KMS-11 (cell line): ENCODE measurements around the gene CLN6.
A peak's percentile ranks its signal among the peaks of the same experiment; 100 is the strongest.

Source experiments
- H2AFZ ChIP-seq: fragments of 200-600 bp; sonication (generic); 2 replicates; pipeline ENCODE4 v1.6.1; 2016; ENCODE audit warnings: antibody characterized with exemption, mixed run types, low read depth
- H3K27ac ChIP-seq: fragments of 200-600 bp; sonication (generic); 2 replicates; pipeline ENCODE4 v1.6.1; 2016; ENCODE audit warnings: mild to moderate bottlenecking, mixed run types
- H3K27me3 ChIP-seq: fragments of 200-600 bp; sonication (generic); 2 replicates; pipeline ENCODE4 v1.6.1; 2017; ENCODE audit warnings: mild to moderate bottlenecking, low read depth, mixed run types, moderate library complexity; ENCODE audit not compliant: insufficient read depth
- H3K36me3 ChIP-seq: fragments of 200-600 bp; sonication (generic); 2 replicates; pipeline ENCODE4 v1.6.1; 2017; ENCODE audit warnings: mild to moderate bottlenecking, mixed run types; ENCODE audit not compliant: insufficient read depth
- H3K4me1 ChIP-seq: fragments of 200-600 bp; sonication (generic); 2 replicates; pipeline ENCODE4 v1.6.1; 2016; ENCODE audit warnings: mild to moderate bottlenecking, low read depth, mixed run types; ENCODE audit not compliant: poor library complexity, severe bottlenecking
- H3K4me2 ChIP-seq: fragments of 200-600 bp; sonication (generic); 2 replicates; pipeline ENCODE4 v1.7.0; 2016; ENCODE audit warnings: mild to moderate bottlenecking, mixed run types
- H3K4me3 ChIP-seq: fragments of 200-600 bp; sonication (generic); IDR thresholded peaks from 2 replicates; pipeline ENCODE4 v1.6.1; 2017; ENCODE audit warnings: low read depth, low read length, mixed read lengths; ENCODE audit not compliant: insufficient read depth
- H3K79me2 ChIP-seq: fragments of 200-600 bp; sonication (generic); 2 replicates; pipeline ENCODE4 v1.6.1; 2016; ENCODE audit warnings: low read depth, mixed run types; ENCODE audit not compliant: insufficient read depth
- H3K9ac ChIP-seq: fragments of 200-600 bp; sonication (generic); 2 replicates; pipeline ENCODE4 v1.6.1; 2016; ENCODE audit warnings: mild to moderate bottlenecking, mixed run types
- H4K20me1 ChIP-seq: fragments of 200-600 bp; sonication (generic); 2 replicates; pipeline ENCODE4 v1.6.1; 2016; ENCODE audit warnings: mild to moderate bottlenecking, mixed run types; ENCODE audit not compliant: insufficient read depth
- CTCF ChIP-seq: fragments of 200-600 bp; sonication (generic); conservative IDR thresholded peaks from 2 replicates; pipeline ENCODE4 v1.6.1; 2017; ENCODE audit warnings: low read depth, mild to moderate bottlenecking, antibody characterized with exemption, low read length, moderate library complexity, mixed read lengths

The CLN6 gene

GRCh38 chr15:68252925-68253534 is 23.5 kb upstream of the CLN6 start:
- Histone ChIP-seq H3K4me3 (no peak overlapping the region), H3K36me3 (no peaks in the 10 kb centered on the region), H3K79me2 (no peaks in the 10 kb centered on the region), H3K27ac (no peak overlapping the region), H3K4me2 (no peak overlapping the region), H4K20me1 (no peaks in the 10 kb centered on the region), H3K4me1 (peaks cover 4% of the 10 kb centered on the region), H3K9ac (no peak overlapping the region), H3K27me3 (no peaks in the 10 kb centered on the region), H2AFZ (no peak overlapping the region)
- TF ChIP-seq CTCF: peak; percentile 76

GRCh38 chr15:68249058-68249713 is 19.7 kb upstream of the CLN6 start:
- Histone ChIP-seq H3K9ac (no peak overlapping the region), H3K79me2 (no peaks in the 10 kb centered on the region), H3K27me3 (no peaks in the 10 kb centered on the region), H3K4me1 (peaks cover 4% of the 10 kb centered on the region), H4K20me1 (no peaks in the 10 kb centered on the region), H3K4me2 (no peak overlapping the region), H3K36me3 (no peaks in the 10 kb centered on the region), H3K27ac (no peak overlapping the region), H2AFZ (no peak overlapping the region), H3K4me3 (no peak overlapping the region)
- TF ChIP-seq CTCF: no peak

GRCh38 chr15:68244235-68244634 is 14.7 kb upstream of the CLN6 start:
- H3K4me1 ChIP-seq: peaks cover 4% of the 10 kb centered on the region
- no peaks in the 10 kb centered on the region for H4K20me1 ChIP-seq
- no peak overlapping the region for H2AFZ ChIP-seq
- no peaks in the 10 kb centered on the region for H3K36me3 ChIP-seq
- H3K9ac ChIP-seq: no peak overlapping the region
- no peak overlapping the region for H3K4me3 ChIP-seq
- no peak overlapping the region for H3K27ac ChIP-seq
- H3K79me2 ChIP-seq: no peaks in the 10 kb centered on the region
- no peak overlapping the region for H3K4me2 ChIP-seq
- no peaks in the 10 kb centered on the region for H3K27me3 ChIP-seq
- TF ChIP-seq CTCF: no peak

- H2AFZ ChIP-seq: no peak overlapping the region
- no peaks in the 10 kb centered on the region for H3K27me3 ChIP-seq
- no peak for TF ChIP-seq CTCF
These were observed 11.8 kb upstream of the CLN6 start for GRCh38 chr15:68241088-68241935.

More at GRCh38 chr15:68241088-68241935, 11.8 kb upstream of the CLN6 start:
- Histone ChIP-seq H3K79me2 (no peaks in the 10 kb centered on the region), H3K9ac (no peak overlapping the region), H3K4me2 (no peak overlapping the region), H4K20me1 (no peaks in the 10 kb centered on the region), H3K4me1 (peaks cover 23% of the 10 kb centered on the region), H3K4me3 (no peak overlapping the region), H3K27ac (no peak overlapping the region), H3K36me3 (no peaks in the 10 kb centered on the region)
